Stomach (tissue), 4 donors: ENCODE data around the gene PNCK.

Experiments used
- CTCF ChIP-seq, 7 experiments: fragments of 450-650 bp in 4 of 7; fragments of 200-600 bp in 3 of 7; sonication (generic) in 3 of 7; IDR thresholded peaks; one replicate each; pipeline ENCODE4 v1.5.1; 2016 to 2019; ENCODE audit warnings: antibody characterized with exemption in 7 of 7, control low read depth in 2 of 7, mild to moderate bottlenecking in 1 of 7
- EP300 ChIP-seq: sonication (generic); formaldehyde crosslinking; IDR thresholded peaks from one replicate; pipeline ENCODE4 v1.6.1; 2017; ENCODE audit warnings: antibody characterized with exemption
- POLR2A ChIP-seq, 4 donors: fragments of 450-650 bp; IDR thresholded peaks; one replicate each; pipeline ENCODE4 v1.6.1; 2016; ENCODE audit warnings: antibody characterized with exemption in 4 of 4, control low read depth in 2 of 4, mild to moderate bottlenecking in 1 of 4, moderate library complexity in 1 of 4
- POLR2AphosphoS5 ChIP-seq, 3 donors: sonication (generic); formaldehyde crosslinking; IDR thresholded peaks; one replicate each; pipeline ENCODE4 v1.6.1; 2016; ENCODE audit warnings: antibody characterized with exemption in 3 of 3

- TF ChIP-seq POLR2A (IDR thresholded peaks at IDR 0.05) (no peak), EP300 (no peak), CTCF (IDR thresholded peaks at IDR 0.05) (no peak), POLR2AphosphoS5 (IDR thresholded peaks at IDR 0.05) (no peak)
These were observed 13.1 kb upstream of the PNCK start for GRCh38 chrX:153686711-153687110.
